GM21825 (cell line): Measurements from ENCODE around the gene EPN3.

ENCODE experiments used
- ATAC-seq: cut with Tn5 transposase; IDR thresholded peaks from one replicate; pipeline ENCODE4 v1.9.1; 2021; ENCODE audit warnings: mild to moderate bottlenecking, moderate library complexity; ENCODE audit not compliant: unreplicated experiment

Gene EPN3

DNA sequence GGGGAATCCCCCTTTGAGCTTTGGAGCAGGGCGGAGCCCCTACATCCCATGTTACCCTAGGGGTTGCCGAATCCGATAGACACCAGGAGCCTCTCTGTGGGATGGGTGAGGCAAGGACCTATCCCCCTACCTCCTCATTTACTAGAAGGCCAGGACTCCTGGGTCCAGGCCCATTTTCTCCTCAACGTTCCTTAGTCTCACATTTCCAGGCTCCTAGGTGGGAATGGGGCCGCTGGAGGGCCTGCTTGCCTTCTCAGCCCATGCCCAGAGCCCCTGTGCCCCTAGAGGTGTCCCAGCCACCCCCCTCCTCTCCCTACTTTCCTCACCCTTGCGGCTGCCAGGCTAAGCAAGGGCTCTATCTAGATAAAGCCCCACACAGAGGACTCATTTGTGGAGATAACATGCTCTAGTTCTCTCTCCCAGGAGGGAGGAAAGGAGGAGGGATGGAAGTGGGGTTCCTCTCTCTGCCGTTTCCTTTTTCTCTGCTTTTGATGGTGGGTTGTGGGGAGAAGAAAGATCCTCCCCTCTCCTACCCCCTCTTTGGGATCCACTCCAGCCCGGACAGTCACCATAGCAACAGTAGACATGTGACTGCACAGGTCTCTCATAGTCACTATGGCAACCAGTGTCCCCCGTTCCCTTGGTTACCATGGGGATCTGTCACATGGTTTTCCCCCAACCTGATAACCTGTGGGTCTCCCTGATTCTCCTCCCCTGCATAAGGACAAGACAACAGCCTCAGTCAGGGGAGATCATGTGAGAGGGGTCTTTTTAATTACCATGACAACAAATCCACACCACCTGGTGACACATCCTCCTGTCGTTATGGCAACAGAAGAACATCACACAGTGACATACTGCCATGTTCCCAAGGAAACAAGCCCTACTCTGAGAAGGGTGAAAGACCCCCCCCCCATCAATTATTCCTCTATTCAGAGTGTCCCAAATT is 33.1 kb downstream of the EPN3 start:
- no peak for ATAC-seq

DNA sequence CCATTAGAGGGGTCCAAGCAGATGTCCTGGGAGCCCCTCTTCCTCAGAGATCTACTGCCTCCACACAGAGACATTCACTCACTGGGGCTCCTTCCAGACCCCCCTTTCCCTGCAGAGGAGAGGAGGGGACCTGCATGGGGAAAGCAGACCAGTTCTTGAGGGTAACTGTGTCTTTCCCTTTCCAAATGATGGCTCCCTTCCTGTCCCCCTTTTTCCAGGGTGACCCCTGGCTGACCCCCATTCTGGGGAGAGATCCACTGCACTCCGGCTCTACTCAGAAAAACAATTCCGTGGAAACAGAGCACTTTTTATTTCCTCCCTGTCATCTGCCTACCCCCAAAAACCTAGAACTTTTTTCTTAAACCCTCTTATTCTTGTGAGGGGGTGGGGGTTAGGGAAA is 34.4 kb downstream of the EPN3 start:
- ATAC-seq = no peak

DNA sequence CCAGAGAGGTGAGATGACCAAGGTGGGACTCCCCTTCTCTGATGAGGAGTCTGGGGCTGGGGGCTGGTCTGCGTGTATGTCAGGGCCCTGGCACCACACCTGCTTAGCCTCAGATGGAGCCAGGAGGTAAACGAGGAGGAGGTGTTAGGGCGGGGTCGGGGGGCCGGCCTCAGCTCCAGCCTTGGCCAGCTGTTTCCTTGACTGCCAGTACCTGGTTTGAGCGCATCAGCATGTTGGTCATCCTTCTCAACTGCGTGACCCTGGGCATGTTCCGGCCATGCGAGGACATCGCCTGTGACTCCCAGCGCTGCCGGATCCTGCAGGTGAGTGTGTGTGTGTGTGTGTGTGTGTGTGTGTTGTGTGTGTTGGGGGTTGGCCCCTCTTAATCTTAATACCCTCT is 36.1 kb downstream of the EPN3 start:
- ATAC-seq = no peak

- no peak for ATAC-seq
Observed at GRCh38 chr17:50569592-50569991, 37.1 kb downstream of the EPN3 start.

DNA sequence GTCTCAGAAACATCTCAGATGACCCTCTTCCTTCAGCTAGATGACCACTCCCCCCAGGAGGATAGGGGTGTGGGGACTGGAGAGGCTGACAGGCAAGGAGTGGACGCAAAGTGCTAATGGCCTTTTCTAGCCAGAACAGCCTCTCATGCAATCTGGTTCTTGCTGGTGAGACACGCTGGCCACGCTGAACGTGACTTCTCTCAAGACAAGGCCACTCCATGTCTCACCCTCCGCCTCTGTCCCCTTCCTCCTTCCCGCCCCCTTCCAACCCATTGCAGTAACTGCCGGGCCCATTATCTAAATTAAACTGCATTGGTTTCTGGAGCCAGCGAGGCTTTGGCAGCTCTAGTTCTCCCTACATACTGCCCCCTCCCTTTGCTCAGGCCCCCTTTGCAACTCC is 37.5 kb downstream of the EPN3 start:
- no peak for ATAC-seq

- ATAC-seq = no peak
Observed at GRCh38 chr17:50570528-50570927, 38.0 kb downstream of the EPN3 start.

DNA sequence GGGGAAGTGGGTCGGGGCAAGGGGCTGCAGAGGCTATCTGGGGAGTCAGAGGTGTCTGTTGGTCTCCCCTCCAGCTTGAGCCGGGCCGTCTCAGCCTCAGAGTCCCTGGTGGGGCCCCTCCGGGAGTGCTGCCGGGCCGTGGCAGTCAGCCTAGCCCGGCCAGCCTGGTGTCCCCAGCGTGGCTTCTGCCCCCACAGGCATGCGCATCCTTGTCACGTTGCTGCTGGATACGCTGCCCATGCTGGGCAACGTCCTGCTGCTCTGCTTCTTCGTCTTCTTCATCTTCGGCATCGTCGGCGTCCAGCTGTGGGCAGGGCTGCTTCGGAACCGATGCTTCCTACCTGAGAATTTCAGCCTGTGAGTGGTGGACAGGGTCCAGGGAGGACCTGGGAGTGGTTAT is 39.1 kb downstream of the EPN3 start:
- ATAC-seq = no peak

- no peak for ATAC-seq
Observed at GRCh38 chr17:50572541-50572940, 40.0 kb downstream of the EPN3 start.

GRCh38 chr17:50573866-50574611 is 41.5 kb downstream of the EPN3 start:
- no peak for ATAC-seq

- no peak for ATAC-seq
Observed at GRCh38 chr17:50575581-50576210, 43.2 kb downstream of the EPN3 start.

DNA sequence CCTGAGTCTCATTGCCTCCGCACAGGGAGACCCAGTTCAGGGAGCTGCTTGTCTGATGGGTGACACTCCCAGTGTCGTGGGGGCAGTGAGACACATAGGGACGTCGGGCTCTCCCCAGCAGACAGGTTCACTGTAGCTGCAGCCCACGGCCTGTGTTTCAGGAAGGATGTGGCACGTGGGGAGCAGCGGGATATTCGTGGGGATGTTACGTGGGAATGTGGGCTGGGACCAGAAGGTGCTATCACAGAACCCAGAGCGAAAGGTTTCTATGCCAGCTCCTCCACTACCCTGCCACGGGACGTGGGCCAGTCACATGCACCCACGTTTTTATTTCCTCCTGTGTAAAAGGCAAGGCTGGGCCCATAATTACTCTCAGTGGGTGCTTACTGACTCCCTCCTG is 44.3 kb downstream of the EPN3 start:
- ATAC-seq = no peak

DNA sequence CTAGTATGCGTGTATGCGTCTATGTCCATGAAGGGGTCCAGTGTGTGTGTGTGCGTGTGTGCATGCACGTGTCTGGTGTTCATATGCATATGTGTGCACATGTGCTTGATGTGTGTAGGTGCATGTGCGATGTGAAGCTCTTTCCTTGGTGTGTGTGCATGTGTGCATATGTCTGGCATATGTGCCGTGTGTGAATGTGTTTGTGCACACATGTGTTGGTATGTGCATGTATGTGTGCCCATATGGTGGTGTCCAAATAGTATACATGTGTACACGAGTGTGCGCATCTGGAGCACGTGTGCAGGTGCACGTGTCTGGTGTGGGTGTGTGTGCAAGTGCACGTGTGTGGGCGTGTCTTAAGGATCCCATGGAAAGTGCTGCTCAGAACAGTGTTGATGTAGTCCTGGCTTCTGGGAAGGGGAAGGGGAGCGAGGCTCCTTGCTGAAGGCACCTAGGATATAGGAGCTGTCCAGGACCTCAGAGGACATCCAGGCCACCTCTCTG is 45.0 kb downstream of the EPN3 start:
- no peak for ATAC-seq

DNA sequence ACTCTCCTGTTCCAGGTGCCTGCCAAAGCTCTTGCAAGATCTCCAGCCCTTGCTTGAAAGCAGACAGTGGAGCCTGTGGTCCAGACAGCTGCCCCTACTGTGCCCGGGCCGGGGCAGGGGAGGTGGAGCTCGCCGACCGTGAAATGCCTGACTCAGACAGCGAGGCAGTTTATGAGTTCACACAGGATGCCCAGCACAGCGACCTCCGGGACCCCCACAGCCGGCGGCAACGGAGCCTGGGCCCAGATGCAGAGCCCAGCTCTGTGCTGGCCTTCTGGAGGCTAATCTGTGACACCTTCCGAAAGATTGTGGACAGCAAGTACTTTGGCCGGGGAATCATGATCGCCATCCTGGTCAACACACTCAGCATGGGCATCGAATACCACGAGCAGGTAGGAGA is 45.6 kb downstream of the EPN3 start:
- ATAC-seq = no peak

DNA sequence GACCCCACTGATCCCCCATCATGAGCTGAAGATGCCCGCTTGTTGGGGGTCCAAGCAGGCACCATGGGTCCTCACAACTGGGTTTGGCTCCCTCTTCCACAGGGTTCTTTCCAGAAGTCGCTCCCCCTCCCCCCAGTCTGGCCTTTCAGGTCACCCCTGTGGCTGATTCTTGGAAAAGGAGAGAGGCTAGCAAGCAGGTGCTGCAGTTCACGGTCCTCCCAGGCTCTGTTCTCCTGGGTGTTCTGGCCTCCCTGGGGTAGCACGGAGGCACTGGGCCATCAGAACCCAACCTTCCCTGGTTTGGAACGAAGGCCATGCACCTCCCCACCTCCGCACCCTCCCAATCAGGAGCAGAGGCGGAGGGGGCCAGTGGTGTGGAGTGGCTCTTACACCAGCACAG is 46.9 kb downstream of the EPN3 start:
- ATAC-seq = no peak

- no peak for ATAC-seq
Observed at GRCh38 chr17:50580646-50581045, 48.1 kb downstream of the EPN3 start.

DNA sequence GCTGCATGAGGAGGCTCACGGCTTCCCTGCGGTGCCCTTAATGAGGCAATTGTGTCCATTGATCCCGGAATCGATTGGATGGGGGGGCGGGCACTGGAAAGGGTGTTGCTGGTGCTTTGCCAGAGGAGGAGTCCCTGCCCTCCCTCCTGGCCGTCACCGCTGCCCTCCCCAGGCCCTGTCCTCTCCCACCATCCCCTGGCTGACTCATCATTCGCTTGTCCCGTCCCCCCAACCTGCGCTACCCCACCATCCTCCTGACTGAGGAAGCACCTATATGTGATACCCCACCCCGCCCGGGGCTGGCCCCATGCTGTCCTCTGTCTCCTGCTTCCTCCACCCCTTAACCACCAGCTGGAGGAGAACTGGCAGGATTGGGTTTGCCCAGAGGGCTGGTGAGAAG is 48.8 kb downstream of the EPN3 start:
- ATAC-seq = no peak

- ATAC-seq = no peak
Observed at GRCh38 chr17:50582741-50583140, 50.2 kb downstream of the EPN3 start.

DNA sequence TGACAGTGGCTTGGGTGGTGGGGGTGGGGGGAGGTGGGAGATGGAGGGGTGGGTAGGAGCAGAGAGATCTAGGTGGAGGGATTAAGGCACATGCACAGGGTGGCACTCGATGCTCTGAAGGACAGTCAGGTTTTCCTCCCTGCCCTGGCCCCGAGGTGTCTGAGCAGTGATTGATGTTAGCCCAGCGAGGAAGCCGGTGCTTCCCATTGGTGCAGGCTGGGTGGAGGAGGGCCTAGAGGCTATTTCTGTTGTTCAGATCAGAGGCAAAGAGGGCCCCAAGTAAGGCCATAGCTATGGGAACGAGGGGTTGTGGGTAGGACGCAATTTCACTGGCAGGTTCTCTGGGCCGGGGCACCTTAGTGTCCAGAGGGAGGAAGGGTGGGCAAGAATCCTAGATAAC is 51.1 kb downstream of the EPN3 start:
- no peak for ATAC-seq

GRCh38 chr17:50584116-50584515 is 51.6 kb downstream of the EPN3 start:
- no peak for ATAC-seq

GRCh38 chr17:50584749-50585148 is 52.2 kb downstream of the EPN3 start:
- ATAC-seq = no peak

GRCh38 chr17:50585346-50585745 is 52.8 kb downstream of the EPN3 start:
- ATAC-seq = no peak

GRCh38 chr17:50585891-50586290 is 53.4 kb downstream of the EPN3 start:
- no peak for ATAC-seq
